GM18907 (cell line): Measurements from ENCODE around the gene COL9A3.
"Not testable (repeated sequence)": the region's sequence is repeated elsewhere in the genome, so short reads cannot be mapped to it uniquely, and the experiment has no call there.

ENCODE experiments used
- ATAC-seq: cut with Tn5 transposase; IDR thresholded peaks from one replicate; pipeline ENCODE4 v1.9.1; 2021; ENCODE audit warnings: mild to moderate bottlenecking, moderate library complexity; ENCODE audit not compliant: unreplicated experiment

The COL9A3 gene

DNA sequence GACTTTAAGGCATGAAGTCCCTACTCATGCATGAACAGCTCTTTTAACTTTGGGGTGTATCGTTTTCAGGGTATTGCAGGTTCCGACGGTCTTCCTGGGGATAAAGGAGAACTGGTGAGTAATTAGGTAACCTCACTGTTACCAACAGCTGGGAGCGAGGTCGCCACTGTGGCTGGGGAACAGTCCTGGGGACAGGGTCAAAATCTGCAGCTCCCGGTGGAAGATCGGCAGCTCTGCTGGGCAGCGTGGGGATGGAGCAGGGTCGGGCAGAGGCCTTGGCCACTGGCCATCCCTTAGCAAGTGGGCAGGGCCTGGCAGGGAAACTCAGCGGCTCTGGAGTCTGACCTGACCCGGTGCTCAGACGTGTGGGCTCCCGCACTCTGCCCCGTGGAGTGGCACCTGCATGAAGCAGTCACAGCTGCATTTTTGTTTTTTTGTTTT is 16.1 kb downstream of the COL9A3 start:
- ATAC-seq: peak; percentile 22

DNA sequence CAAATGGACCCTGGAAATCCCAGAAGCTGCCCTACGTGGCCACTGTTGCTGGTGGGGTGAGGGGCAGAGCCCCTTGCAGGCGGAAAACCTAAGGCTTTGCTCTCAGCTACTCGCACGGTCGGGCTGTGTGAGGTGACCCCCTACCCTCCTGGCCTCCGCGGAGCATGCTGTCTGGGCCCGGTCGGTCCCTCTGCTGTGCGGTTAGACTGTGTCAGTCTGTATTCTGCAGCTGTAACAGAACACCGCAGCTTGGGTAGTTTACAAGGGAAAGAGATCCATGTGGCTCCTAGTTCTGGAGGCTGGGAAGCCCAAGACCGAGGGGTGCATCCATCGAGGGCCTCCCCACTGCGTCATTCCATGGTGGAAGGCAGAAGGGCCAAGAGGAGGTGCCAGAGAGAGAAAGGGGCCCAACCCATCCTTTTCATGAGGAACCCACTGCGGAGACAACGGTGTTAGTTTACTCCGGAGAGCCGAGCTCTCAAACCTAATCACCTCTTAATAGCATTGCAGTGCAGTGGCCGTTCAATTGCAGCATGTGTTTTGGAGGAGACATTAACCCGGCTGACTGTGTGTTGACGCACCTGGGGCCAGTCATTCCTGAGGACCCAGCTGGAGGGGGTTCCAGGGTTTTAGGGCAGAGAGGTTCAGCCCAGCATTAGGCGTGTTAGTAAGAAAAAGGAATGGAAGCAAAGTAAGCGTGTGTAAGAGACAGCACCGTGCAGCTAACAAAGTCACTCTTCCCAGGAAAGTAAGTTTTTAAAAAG is 18.3 kb downstream of the COL9A3 start:
- ATAC-seq: no peak

DNA sequence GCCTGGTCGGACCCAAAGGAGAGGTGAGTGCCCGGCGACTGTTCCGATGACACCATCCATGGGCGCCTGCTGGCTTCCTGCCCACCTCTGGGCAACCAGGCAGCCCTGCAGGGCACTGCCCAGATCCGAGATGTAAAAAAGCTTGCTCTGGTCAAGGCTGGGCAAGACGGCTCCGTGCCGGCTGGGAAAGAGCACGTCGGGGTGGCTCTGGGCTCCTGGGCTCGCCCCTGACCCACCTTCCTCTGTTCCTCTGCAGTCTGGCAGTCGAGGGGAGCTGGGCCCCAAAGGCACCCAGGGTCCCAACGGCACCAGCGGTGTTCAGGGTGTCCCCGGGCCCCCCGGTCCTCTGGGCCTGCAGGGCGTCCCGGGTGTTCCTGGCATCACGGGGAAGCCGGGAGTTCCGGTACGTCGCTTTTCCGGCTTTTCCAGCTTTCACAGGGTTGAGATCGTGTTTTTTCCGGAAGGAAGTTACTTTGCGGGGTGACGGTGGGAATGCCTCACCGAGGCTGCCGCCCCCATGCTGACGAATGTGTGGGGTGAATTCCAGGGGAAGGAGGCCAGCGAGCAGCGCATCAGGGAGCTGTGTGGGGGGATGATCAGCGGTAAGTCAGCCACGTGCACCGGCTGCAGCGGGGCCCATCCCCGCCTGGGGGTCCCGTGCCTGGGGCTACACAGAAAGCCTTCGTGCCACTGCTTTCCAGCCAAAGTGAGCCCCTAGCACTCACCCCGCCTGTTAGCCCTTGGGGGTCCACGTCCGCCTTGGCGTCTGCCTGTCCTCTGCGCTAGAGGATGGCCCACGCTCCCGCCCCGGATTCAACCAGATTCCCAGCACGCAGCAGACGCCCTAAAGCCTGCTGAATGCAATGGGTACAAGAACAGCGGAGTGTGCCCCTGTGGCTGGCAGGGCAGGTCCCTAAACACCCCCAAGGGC is 19.3 kb downstream of the COL9A3 start:
- no peak for ATAC-seq

DNA sequence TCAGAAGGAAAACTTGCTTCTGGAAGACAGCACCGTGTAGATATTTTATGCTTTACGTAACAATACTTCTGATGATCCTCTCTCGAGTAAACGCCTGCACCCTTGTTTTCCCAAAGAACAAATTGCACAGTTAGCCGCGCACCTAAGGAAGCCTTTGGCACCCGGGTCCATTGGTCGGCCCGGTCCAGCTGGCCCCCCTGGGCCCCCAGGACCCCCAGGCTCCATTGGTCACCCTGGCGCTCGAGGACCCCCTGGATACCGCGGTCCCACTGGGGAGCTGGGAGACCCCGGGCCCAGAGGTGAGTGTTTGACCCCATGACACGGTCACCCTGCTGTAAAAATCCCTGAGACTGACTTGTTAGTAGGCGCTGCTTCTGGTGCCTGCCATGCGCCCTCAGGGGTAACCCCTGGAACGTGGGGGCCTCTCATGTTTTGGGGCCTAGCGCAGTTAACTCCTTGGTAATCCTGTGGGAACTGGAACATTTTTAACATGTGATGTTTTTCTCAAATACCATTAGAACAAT is 20.2 kb downstream of the COL9A3 start:
- no peak for ATAC-seq

DNA sequence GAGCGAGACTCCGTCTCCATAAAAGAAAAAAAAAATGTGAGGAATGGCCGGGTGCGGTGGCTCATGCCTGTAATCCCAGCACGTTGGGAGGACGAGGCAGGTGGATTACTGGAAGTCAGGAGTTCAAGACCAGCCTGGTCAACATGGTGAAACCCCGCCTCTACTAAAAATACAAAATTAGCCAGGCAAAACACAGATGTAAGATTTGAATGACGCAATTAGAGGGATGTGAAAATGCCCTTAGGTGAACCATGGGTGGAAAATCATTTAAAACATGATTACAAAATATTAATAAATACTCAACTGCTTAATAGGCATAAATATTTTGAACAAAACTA is 20.9 kb downstream of the COL9A3 start:
- peak; percentile 11 for ATAC-seq

DNA sequence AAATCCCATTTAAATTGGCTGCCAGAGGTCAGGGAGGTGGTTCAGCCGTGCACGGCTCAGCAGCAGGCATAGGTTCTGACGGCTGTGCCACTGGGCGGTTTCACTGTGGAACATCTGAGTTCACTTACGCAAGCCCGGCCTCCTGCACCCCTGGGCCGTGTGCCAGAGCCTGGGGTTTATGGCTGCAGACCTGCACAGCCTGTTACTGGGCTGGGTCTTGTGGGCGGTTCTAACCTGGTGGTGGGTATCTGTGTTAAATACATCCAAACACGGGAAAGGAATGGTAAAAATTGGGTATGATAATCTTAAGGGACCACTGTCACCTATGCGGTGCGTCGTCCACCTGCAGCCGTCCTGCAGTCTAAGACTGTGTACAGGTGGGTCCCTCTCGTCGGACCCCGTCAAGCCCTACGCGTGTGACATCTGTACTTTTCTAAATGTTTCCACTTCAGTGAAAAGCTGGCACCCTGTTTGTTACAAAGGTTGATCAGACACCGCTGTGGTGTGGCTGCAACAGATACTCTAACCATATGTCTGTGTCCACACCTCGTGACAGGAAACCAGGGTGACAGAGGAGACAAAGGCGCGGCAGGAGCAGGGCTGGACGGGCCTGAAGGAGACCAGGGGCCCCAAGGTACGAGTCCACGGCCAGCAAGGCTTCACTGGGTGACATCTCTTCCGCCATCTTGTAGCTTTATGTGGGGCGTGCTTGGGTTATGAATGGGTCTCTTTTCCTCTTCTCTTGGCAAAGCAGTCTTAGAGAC is 21.5 kb downstream of the COL9A3 start:
- peak; percentile 82 for ATAC-seq

DNA sequence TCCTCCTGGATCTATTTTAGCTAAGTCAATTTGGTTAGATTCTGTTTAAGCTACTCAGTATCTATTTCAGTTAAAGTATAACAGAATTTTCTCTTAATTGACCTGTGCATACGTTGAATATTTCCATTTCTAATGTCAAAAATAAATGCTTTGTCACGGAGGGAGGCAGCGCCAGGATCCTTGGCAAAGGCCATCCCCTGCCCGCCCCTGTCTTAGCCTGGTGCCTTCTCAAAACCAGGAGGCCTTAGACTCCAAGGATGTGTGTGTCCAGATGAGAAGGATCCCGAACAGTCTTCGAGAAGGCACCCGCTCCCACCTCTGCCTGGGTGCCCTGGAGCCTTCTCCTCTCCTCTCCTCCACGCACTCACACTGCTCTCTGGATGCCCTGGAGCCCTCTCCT is 22.4 kb downstream of the COL9A3 start:
- no peak for ATAC-seq

DNA sequence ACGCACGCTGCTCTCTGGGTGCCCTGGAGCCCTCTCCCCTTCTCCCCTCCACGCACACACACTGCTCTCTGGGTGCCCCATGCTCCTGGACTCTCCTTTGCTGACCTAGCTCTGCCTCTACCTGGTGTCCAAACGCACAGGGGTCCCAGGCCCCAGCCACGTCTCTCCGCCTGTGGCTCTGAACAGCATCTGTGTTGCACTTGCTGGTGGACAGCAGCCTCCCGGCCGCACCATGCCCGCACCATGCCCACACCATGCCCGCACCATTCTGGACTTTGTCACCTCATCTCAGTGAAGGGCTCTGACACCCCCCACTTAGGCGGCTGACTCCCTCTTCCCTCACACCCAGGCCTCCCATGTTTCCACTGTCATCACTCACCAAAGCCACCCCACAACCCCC is 23.0 kb downstream of the COL9A3 start:
- ATAC-seq: no peak

DNA sequence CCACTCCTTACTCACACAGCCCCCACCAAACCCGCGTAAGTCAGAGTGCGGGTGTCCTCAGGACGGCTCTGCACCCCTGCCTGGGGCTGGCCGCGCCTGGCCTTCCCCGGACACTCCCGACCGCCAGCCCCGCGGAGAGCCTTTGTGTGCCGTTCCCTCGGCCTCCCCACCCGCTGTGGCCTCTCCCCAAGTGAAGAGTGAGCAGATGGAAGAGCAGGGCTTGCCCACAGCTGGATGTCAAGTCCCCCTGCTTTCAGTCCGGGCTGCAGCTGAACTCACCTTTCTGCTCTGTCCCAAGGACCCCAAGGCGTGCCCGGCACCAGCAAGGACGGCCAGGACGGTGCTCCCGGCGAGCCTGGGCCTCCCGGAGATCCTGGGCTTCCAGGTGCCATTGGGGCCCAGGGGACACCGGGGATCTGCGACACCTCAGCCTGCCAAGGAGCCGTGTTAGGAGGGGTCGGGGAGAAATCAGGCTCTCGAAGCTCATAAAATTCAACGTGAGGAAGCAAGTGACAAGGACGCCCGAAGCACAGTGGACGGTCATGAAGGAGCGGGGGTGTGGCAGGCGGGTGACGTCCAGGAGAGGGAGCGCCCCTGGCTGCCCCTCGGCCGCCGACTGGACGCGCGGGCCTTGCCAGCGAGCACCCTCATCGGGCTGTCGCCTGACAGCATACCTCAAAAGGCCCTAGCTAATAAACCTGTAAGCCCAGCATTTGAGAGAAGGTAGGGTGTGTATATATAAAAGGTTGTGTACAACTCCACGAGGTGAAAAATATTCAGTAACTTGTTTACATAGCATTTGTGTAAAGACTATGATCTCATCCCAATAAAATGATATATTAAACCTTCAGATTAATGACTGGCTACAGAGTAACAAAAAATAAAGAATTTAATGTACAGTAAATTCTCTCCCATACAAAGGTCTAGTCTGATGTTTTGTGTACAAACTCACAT is 23.7 kb downstream of the COL9A3 start:
- no peak for ATAC-seq

DNA sequence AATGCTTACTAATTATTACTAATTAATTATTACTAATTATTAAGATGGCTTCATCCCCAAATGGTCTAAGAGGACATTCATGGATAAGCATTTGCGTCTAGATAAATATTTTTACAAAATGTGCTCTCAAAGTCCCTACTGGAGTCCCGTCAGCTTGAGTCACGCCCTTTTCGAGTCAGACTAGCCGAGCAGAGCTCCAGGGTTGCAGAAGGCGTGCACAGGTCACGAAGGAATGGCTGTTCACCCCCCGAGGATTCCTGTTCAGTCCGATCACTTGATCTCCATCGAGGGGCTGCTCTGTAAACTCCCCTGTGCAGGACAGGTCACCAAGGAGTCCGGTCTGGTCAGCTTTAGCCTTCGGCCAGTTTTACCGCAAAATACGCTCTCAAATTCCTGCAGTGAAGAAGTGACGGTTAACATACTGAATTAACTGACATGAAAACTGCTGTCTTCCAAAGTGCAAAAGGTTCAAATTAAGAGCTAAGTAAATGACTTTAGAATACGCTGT is 24.9 kb downstream of the COL9A3 start:
- no peak for ATAC-seq

DNA sequence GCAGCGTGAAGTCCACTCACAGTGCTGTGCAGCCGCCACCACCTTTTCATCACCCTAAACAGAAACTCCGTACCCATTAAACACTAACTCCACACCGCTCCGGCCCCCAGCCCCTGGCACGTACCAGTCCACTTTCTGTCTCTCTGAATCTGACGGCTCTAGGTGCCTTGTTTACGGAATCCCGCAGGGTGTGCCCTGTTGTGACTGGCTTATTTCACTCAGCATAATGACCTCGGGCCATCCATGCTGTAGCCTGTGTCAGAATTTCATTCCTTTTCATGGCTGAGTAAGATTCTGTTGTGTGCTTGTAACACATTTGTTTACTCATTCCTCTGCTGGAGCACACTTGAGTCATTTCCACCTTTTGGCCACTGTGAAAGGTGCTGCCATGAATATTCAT is 26.8 kb downstream of the COL9A3 start:
- ATAC-seq: no peak

DNA sequence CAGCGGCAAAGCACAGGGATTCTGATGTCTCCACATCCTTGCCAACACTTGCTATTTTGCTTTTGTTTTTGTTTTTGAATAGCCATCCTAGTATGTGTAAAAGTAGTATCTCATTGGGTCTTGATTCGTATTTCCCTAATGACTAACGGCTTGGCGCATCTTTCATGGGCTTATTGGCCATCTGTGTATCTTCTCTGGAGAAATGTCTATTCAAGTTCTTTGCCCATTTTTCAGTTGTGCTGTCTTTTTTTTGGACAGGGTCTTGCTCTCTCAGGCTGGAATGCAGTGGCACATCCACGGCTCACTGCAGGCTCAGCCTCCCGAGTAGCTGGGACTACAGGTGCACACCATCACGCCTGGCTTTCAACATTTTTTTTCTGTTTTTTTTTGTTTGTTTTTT is 27.3 kb downstream of the COL9A3 start:
- no peak for ATAC-seq

DNA sequence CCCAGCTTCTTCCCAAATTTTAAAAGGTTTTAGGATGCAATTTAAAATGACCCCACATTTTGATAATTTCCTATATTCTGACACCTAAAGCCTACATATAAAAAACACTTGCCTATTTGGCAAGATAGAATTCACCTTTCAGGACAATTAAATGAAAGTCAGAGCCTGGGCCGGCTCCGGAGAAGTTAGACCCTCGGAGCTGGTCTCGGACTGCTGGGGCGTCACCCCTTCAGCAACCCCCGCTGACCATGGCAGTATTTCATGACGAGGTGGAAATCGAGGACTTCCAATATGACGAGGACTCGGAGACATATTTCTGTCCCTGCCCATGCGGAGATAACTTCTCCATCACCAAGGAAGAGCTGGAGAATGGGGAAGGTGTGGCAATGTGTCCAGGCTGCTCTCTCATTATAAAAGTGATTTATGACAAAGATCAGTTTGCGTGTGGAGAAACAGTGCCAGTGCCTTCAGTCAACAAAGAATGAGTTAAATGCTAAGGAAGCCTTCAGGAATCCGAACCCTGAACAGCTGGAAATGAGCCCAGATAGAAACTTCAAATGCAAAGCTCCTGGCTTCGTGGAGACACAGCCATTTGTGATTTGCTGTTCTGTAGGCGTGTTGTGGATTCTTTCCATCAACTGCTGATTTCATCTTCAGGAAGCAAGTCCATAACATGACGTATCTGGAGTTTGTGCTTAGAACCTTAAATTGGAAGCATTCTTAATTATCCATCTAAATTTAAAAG is 28.7 kb downstream of the COL9A3 start:
- no peak for ATAC-seq

DNA sequence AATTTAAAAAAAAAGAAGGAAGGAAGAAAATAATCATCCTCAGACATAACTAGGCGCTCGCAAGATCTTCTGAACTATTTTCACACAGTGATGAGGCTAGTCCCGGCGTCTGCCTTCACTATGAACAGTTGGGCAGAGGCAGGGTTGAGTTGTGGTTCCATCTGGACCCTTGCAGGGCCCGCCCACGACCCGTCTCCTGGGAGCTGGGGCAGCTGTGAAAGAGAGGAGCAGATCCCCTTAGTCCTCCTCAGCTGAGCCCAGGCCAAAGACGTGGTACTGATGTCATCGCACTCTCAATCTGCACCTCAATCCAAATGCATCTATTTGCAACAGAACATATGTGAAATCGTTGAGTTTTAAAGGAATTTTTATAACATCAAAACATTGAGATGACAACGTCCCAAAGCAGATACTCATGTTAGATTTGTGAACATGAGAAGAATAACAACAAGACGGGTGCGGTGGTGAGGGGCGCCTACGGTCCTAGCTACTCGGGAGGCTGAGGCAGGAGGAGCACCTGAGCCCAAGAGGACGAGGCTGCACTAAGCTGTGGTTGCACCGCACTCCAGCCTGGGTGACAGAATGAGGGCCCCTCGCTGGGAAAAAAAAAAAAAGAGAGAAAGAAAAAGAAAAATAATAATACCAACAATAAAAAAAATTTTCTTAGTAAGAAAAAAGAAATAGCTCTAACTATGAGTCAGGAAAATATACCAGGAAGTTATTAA is 29.5 kb downstream of the COL9A3 start:
- ATAC-seq: no peak

DNA sequence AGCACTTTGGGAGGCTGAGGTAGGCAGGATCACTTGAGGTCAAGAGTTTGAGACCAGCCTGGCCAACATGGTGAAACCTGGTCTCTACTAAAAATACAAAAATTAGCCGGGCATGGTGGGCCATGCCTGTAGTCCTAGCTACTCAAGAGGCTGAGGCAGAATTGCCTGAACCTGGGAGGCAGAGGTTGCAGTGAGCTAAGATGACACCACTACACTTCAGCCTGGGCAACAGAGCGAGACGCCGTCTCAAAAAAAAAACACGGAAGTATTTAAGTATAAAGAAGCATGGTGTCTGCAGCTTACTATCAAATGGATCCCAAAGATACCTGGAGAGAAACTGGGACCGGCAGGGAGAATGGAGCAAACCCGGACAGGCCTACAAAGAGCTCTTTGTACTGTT is 32.1 kb downstream of the COL9A3 start:
- ATAC-seq: not testable (repeated sequence)

DNA sequence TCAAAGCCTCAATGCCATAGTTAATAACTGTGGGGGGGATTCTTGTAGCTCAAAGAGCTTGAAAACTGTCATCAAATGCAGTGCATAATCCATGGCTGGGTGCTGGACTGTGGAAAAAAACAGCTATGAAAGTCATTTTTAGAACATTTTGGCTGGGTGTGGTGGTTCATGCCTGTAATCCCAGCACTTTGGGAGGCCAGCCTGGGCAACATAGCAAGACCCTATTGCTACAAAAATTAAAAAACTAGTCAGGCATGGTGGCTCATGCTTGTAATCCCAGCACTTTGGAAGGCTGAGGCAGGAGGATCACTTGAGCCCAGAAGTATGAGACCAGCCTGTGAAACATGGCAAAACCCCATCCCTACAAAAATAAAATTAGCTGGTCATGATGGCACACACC is 32.6 kb downstream of the COL9A3 start:
- ATAC-seq: no peak

DNA sequence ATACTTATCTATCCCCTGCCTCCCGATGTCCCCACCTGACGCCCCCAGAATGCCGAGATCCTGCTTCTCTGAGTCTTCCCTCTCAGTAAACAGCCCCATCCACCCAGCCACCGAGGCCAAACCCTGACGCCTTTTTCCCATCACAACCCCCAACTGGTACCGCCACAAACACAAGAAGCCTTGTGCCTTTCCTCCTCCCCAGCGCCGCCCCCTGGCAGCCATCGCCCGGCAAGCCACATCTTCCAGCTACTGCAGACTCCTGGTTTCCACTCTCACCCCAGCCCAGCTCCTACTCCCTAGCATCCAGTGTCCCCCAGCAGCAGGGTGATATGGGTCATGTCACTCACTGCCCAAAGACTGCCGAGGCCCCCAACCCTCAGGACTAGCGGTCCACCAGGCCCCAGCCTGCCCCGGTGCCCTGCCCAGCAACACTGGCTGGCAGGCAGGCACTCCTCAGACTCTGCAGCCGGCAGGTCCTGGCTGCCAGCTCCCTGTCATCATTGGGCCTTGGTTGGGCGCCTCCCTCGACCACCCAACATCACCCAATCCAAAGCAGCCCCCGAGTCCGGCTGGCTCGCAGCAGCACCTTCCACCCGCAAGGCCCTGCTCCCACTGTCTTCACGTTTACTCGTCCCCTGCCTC is 33.6 kb downstream of the COL9A3 start:
- no peak for ATAC-seq

DNA sequence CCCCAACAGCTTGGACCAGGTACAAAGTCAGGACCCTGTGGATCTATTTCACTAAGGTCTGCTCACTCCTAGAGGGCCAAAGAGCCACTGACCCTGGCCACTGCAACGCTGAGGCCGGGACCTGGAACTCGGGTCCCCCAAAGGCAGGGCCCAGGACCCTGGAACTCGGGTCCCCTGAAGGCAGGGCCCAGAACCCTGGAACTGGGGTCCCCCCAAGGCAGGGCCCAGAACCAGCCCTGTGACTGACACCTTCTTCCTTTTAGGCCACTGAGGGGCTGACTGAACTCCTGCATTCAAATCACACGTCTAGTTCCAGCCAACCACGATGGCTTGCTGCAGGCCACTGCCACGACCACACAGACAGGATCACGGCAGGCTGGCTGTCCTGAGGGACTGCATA is 35.3 kb downstream of the COL9A3 start:
- no peak for ATAC-seq
